CD4-positive, alpha-beta memory T cell (primary cell): Measurements from ENCODE around the gene CDKN2A. TPM values are rescaled to one million over a fixed set of nuclear protein-coding genes. Genes with fewer than 3 reads are reported as not detected.

ENCODE experiments used
- CTCF ChIA-PET: fragments of 350-600 bp; sonication (Branson Sonifier 250); formaldehyde crosslinking; loops from one replicate; lab custom pipeline; 2021; ENCODE audit warnings: inconsistent platforms; ENCODE audit not compliant: partially characterized antibody; lab: Charles Lee
- POLR2A ChIA-PET: fragments of 350-600 bp; sonication (Branson Sonifier 250); formaldehyde crosslinking; loops from one replicate; lab custom pipeline; 2021; ENCODE audit not compliant: partially characterized antibody; lab: Charles Lee
- DNase-seq, 5 donors: peaks; one replicate each; pipeline versions ENCODE4 v3.0.0 to v3.0.0-alpha.2; 2020 to 2022; ENCODE audit warnings: mixed read lengths in 1 of 5
- H3K27ac ChIP-seq: one replicate; pipeline ENCODE4 v1.7.0; 2013; ENCODE audit warnings: low read depth, low read length
- H3K27me3 ChIP-seq: 2 replicates; pipeline ENCODE4 v1.7.0; 2013; ENCODE audit warnings: mild to moderate bottlenecking, low read length, moderate library complexity; ENCODE audit not compliant: insufficient read depth
- H3K36me3 ChIP-seq: 2 replicates; pipeline ENCODE4 v1.7.0; 2013; ENCODE audit warnings: mild to moderate bottlenecking, low read length, moderate library complexity; ENCODE audit not compliant: insufficient read depth
- H3K4me1 ChIP-seq: 2 replicates; pipeline ENCODE4 v1.7.0; 2013; ENCODE audit warnings: mild to moderate bottlenecking, low read length, moderate library complexity; ENCODE audit not compliant: insufficient read depth
- H3K4me3 ChIP-seq, 2 donors: one replicate each; pipeline ENCODE4 v1.7.0; 2013; ENCODE audit warnings: low read length in 2 of 2, mild to moderate bottlenecking in 1 of 2
- H3K9me3 ChIP-seq, 2 donors: one replicate each; pipeline ENCODE4 v1.7.0; 2013; ENCODE audit warnings: low read length in 2 of 2, control low read depth in 1 of 2; ENCODE audit not compliant: control insufficient read depth in 1 of 2
- H3K27ac Mint-ChIP-seq, 7 donors: one replicate each; pipeline ENCODE4 v1.8.0; 2020 to 2021; ENCODE audit warnings: mixed read lengths in 7 of 7, mild to moderate bottlenecking in 6 of 7, inconsistent platforms in 3 of 7, moderate library complexity in 3 of 7
- H3K27me3 Mint-ChIP-seq, 2 donors: one replicate each; pipeline ENCODE4 v1.8.0; 2020 to 2021; ENCODE audit warnings: mixed read lengths in 2 of 2
- H3K36me3 Mint-ChIP-seq, 2 donors: one replicate each; pipeline ENCODE4 v1.8.0; 2020 to 2021; ENCODE audit warnings: mixed read lengths in 2 of 2, inconsistent platforms in 1 of 2, mild to moderate bottlenecking in 1 of 2
- H3K4me1 Mint-ChIP-seq, 4 donors: one replicate each; pipeline ENCODE4 v1.8.0; 2020 to 2021; ENCODE audit warnings: mixed read lengths in 4 of 4, mild to moderate bottlenecking in 1 of 4
- H3K4me3 Mint-ChIP-seq, 8 donors: one replicate each; pipeline ENCODE4 v1.8.0; 2020 to 2021; ENCODE audit warnings: mixed read lengths in 8 of 8, mild to moderate bottlenecking in 7 of 8, moderate library complexity in 6 of 8, inconsistent platforms in 3 of 8
- H3K9me3 Mint-ChIP-seq, 8 donors: one replicate each; pipeline ENCODE4 v1.8.0; 2020 to 2021; ENCODE audit warnings: mixed read lengths in 8 of 8, mild to moderate bottlenecking in 5 of 8, inconsistent platforms in 3 of 8, moderate library complexity in 1 of 8
- intact Hi-C: fragments of 100-400 bp; cut with micrococcal nuclease; formaldehyde crosslinking; loops from one replicate; pipeline ENCODE4 v1.15.1; 2023
- polyA plus RNA-seq, 2 donors: library from polyadenylated mRNA; unstranded; fragments of 300-500 nt; fragmentation: Illumina TruSeq; gene quantifications; one replicate each; pipeline ENCODE4 v1.2.3, GENCODE V29; 2021
- total RNA-seq, 2 experiments: library from RNA; stranded (reverse); gene quantifications; one replicate each; pipeline ENCODE4 v1.2.3, GENCODE V29; 2021

CDKN2A gene
- total and polyA plus RNA-seq, 4 experiments from 2014 or later: 5.4 to 7.0 (median 6.2) TPM

GRCh38 chr9:21919377-21920362 lies 74.5 kb downstream of the CDKN2A start:
- intact Hi-C loops: loop anchor here (1.0 to 5.0 kb wide), 4 partner anchors 48 to 107 kb away; no protein-coding TSS in a partner anchor
- DNase-seq: peak; percentile 51 to 79 (median 75)
- POLR2A ChIA-PET: interaction anchor here (1.1 to 2.0 kb wide), 5 partner anchors 13 to 115 kb away, joined by 3 to 9 read pairs (median 4); partner anchors contain the start of gene CDKN2B

More at GRCh38 chr9:21919377-21920362, 74.5 kb downstream of the CDKN2A start:
- peak overlapping the region in 1 of 2 donors; percentile 22 for H3K4me3 ChIP-seq
- H3K9me3 ChIP-seq: peaks cover 0 to 4% of the 10 kb centered on the region in 2 donors
- CTCF ChIA-PET: interaction anchor here (0.6 to 2.9 kb wide), 7 partner anchors 12 to 107 kb away, joined by 3 to 12 read pairs (median 4); partner anchors contain the start of genes CDKN2A and CDKN2B-AS1
- Mint-ChIP-seq H3K27ac (peak overlapping the region; percentile 58 to 96 (median 85)), H3K27me3 (no peaks in the 10 kb centered on the region), H3K9me3 (peaks cover 0 to 40% (median 30%) of the 10 kb centered on the region in 8 donors), H3K4me3 (peak overlapping the region; percentile 4 to 76 (median 63)), H3K4me1 (peaks cover 21 to 43% (median 35%) of the 10 kb centered on the region in 4 donors), H3K36me3 (peaks cover 5 to 18% of the 10 kb centered on the region in 2 donors)
- H3K36me3 ChIP-seq: no peaks in the 10 kb centered on the region
- H3K27me3 ChIP-seq: no peaks in the 10 kb centered on the region
- H3K27ac ChIP-seq: no peak overlapping the region
- H3K4me1 ChIP-seq: peaks cover 31% of the 10 kb centered on the region

Other genes starting within 250 kb of the CDKN2A start
- 10 to 100 TPM; 45.5 to 47.9 TPM for gene MTAP, start 191.8 kb downstream of the CDKN2A start, total RNA-seq
- 10 to 100 TPM; 21.1 to 22.5 TPM for gene MTAP, start 191.8 kb downstream of the CDKN2A start, polyA plus RNA-seq
- 1 to 10 TPM; 1.9 to 2.2 TPM for gene CDKN2B-AS1, start 399 bp upstream of the CDKN2A start, total RNA-seq
- gene CDKN2B-AS1, start 399 bp upstream of the CDKN2A start, polyA plus RNA-seq: under 1 TPM in 1 of 2 donors, not detected in 1; 0.11 TPM
- gene CDKN2B, start 14.9 kb upstream of the CDKN2A start, total RNA-seq: under 1 TPM; 0.64 TPM
- gene CDKN2B, start 14.9 kb upstream of the CDKN2A start, polyA plus RNA-seq: 1 to 10 TPM in 1 of 2 donors, under 1 TPM in 1; 0.26 to 2.1 TPM